Rectal smooth muscle tissue (tissue), 1 donor: ENCODE results near the gene YRDC.

Experiments
- H3K27ac ChIP-seq: one replicate; pipeline ENCODE4 v1.7.0; 2013; ENCODE audit warnings: low read depth, low read length, inconsistent platforms
- H3K27me3 ChIP-seq: one replicate; pipeline ENCODE4 v1.7.0; 2013; ENCODE audit warnings: low read length; ENCODE audit not compliant: control insufficient read depth, insufficient read depth
- H3K36me3 ChIP-seq: one replicate; pipeline ENCODE4 v1.7.0; 2013; ENCODE audit warnings: low read length; ENCODE audit not compliant: control insufficient read depth, insufficient read depth
- H3K4me1 ChIP-seq: one replicate; pipeline ENCODE4 v1.7.0; 2013; ENCODE audit warnings: low read length; ENCODE audit not compliant: control insufficient read depth, insufficient read depth
- H3K4me3 ChIP-seq: one replicate; pipeline ENCODE4 v1.7.0; 2013; ENCODE audit warnings: low read length
- H3K9ac ChIP-seq: one replicate; pipeline ENCODE4 v1.7.0; 2013; ENCODE audit warnings: low read length

Gene YRDC

DNA sequence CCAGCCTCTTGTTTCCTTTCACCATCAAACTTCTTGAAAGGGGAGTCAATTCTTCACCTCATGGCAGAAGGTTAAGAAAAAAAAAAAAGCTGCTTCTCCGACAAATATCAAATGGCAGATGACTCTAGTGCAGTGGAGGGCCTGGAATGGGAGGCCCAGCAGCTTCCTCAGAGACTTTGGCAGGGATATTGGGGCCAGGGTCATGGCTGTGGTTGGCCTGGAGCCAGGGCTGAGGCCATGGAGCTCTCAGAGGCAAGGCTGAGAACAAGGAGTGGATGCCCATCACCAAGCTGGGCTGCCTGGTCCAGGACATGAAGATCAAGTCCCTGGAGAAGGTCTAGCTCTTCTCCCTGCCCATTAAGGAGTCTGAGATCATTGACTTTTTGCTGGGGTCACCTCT, 32.7 kb upstream of the YRDC start:
- Histone ChIP-seq H3K27ac (no peak overlapping the region), H3K4me3 (no peak overlapping the region), H3K36me3 (peaks cover 17% of the 10 kb centered on the region), H3K4me1 (no peaks in the 10 kb centered on the region), H3K9ac (no peak overlapping the region), H3K27me3 (no peaks in the 10 kb centered on the region)

- H3K4me1 ChIP-seq, result no peaks in the 10 kb centered on the region
- peaks cover 24% of the 10 kb centered on the region for H3K36me3 ChIP-seq
- H3K27ac ChIP-seq, result no peak overlapping the region
- no peak overlapping the region for H3K9ac ChIP-seq
- no peak overlapping the region for H3K4me3 ChIP-seq
- no peaks in the 10 kb centered on the region for H3K27me3 ChIP-seq
Measured at GRCh38 chr1:37839676-37840075, 31.7 kb upstream of the YRDC start.

DNA sequence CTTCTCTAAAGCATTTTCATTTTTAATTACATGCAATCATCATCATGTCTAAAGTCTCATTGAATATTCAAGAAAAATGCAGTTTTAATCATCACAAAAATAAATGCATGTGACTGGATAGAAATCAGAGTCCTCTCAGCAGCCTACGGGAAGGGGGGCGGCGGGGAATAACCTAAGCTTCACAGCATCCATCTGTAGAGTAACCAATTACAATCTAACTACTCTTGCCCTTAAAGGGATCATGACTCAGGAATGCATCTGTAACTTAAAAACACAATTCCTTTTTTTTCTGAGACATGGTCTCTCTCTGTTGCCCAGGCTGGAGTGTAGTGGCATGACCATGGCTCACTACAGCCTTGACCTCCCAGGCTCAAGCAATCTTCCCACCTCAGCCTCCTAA, 28.8 kb upstream of the YRDC start:
- Histone ChIP-seq H3K27ac (no peak overlapping the region), H3K4me3 (no peak overlapping the region), H3K9ac (no peak overlapping the region), H3K36me3 (peaks cover 39% of the 10 kb centered on the region), H3K27me3 (no peaks in the 10 kb centered on the region), H3K4me1 (no peaks in the 10 kb centered on the region)

DNA sequence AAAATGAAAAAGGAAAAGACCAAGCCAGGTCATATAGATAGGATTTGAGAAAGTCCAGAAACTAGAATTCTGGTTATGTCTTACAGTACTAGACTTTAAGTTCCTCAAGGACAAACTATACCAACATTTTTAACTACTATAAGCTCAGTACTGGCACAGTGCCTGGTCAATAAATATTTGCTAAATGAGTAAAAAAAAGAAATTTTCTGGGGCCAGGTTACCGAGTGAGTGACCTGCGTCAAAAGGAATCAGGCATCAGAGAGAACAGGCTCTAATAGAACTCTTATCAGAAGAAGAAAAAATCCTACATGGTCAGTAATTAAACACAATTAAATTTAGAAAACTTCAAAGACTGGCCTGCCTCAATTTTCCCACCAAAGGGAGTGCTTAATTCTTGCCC, 23.8 kb upstream of the YRDC start:
- no peak overlapping the region for H3K27ac ChIP-seq
- no peaks in the 10 kb centered on the region for H3K4me1 ChIP-seq
- no peak overlapping the region for H3K4me3 ChIP-seq
- H3K36me3 ChIP-seq, result peaks cover 29% of the 10 kb centered on the region
- no peaks in the 10 kb centered on the region for H3K27me3 ChIP-seq
- no peak overlapping the region for H3K9ac ChIP-seq

DNA sequence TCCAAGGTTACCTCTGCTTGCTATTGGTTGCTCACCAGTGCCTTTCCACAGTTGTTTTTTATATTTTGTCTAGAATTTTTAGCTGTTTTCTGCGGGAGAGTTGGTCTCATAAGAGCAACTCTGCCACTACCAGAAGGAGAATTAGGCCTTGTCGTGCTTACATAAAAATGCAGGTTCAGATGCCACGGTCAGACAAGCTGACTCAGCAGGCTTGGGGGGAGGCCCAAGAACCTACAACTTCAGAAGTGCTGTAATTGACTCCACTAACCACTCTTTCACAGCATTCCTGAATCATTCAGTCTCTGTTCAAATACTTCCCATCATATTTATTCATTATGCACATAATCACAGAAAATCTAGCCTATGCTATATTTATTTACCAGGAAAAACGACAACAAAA, 23.1 kb upstream of the YRDC start:
- no peaks in the 10 kb centered on the region for H3K27me3 ChIP-seq
- H3K4me3 ChIP-seq, result no peak overlapping the region
- H3K4me1 ChIP-seq, result no peaks in the 10 kb centered on the region
- no peak overlapping the region for H3K27ac ChIP-seq
- H3K9ac ChIP-seq, result no peak overlapping the region
- peaks cover 26% of the 10 kb centered on the region for H3K36me3 ChIP-seq

DNA sequence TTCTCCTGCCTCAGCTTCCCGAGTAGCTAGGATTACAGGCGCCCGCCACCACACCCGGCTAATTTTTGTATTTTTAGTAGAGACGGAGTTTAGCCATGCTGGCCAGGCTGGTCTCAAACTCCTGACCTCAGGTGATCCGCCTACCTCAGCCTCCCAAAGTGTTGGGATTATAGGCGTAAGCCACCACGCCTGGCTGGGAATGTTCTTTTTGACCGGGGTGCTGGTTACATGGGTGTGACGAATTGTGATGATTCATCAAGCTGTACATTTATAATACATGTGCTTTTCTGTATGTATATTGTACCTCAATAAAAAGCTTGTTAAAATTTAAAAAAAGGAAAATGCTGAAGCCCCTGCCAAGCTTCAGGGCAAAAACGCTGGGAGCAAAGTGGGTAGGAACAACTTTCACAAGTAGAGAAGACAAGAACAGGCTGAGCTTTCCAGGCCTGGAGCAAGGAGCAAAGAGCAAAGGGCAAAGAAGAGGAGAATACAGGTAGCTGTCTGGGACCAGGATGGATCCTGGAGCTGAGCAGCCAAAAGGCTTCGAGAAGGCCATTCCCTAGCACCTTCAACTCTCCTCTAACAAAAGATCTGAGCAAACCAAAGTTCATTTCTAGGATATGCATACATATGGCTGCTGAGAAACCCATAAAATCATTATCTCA, 20.5 kb upstream of the YRDC start:
- H3K36me3 ChIP-seq, result peaks cover 15% of the 10 kb centered on the region
- no peaks in the 10 kb centered on the region for H3K4me1 ChIP-seq
- H3K27me3 ChIP-seq, result no peaks in the 10 kb centered on the region
- H3K4me3 ChIP-seq, result no peak overlapping the region
- no peak overlapping the region for H3K27ac ChIP-seq
- H3K9ac ChIP-seq, result no peak overlapping the region

DNA sequence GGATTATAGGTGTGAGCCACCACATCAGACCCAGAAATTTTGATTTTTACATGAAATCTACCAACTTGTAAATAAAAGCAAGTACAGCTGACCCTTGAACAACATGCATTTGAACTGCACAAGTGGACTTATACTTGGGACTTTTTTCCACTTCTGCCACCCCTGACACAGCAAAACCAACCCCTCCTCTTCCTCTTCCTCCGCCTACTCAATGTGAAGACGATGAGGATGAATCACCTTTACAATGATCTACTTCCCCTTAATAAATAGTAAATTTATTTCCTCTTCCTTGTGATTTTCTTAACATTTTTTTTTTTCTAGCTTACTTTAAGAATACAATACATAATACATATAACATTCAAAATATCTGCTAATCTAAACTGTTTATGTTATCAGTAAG, 17.5 kb upstream of the YRDC start:
- Histone ChIP-seq H3K4me1 (no peaks in the 10 kb centered on the region), H3K9ac (no peak overlapping the region), H3K27ac (no peak overlapping the region), H3K4me3 (no peak overlapping the region), H3K36me3 (peaks cover 18% of the 10 kb centered on the region), H3K27me3 (no peaks in the 10 kb centered on the region)

DNA sequence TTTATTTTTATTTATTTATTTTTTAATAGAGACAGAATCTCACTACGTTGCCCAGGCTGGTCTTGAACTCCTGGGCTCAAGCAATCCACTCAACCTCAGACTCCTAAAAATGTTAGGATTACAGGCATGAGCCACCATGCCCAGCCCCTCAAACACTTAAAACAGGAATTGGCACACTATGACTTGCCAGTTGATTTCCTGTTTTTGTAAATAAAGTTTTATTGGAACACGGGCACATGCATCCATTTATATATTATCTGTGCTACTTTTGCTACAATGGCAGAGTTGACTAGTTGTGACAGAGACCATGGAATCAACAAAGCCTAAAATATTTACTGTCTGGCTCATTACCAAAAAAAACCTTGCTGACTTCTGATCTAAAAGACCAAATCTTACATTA, 16.0 kb upstream of the YRDC start:
- Histone ChIP-seq H3K27me3 (no peaks in the 10 kb centered on the region), H3K36me3 (peaks cover 23% of the 10 kb centered on the region), H3K4me3 (no peak overlapping the region), H3K9ac (no peak overlapping the region), H3K4me1 (no peaks in the 10 kb centered on the region), H3K27ac (no peak overlapping the region)

GRCh38 chr1:37822906-37823815, 15.2 kb upstream of the YRDC start:
- peaks cover 23% of the 10 kb centered on the region for H3K36me3 ChIP-seq
- H3K4me1 ChIP-seq, result no peaks in the 10 kb centered on the region
- H3K27ac ChIP-seq, result no peak overlapping the region
- no peak overlapping the region for H3K4me3 ChIP-seq
- H3K9ac ChIP-seq, result no peak overlapping the region
- H3K27me3 ChIP-seq, result no peaks in the 10 kb centered on the region

GRCh38 chr1:37821481-37821880, 13.5 kb upstream of the YRDC start:
- H3K36me3 ChIP-seq, result peaks cover 25% of the 10 kb centered on the region
- H3K4me1 ChIP-seq, result peaks cover 2% of the 10 kb centered on the region

DNA sequence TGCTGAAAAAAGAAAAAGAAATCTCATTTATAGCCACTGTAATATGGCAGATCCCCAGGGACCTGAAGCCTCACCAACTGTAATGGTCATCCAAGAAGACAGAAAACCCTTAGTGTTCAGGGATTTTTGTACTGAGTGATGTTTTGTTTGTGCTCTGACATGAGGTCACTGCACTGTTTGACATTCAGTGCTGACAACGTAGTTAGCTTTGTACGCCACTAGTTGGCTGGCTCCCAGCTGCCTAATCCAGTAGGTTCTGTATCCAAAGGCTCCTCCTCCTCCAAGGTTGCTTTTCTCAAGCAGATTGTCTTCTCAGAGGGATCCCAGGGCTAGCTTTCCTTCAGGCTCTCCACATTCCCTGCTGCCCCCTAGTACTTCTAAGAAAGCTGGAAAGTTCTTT, 9.5 kb upstream of the YRDC start:
- H3K4me3 ChIP-seq, result no peak overlapping the region
- peaks cover 25% of the 10 kb centered on the region for H3K36me3 ChIP-seq
- no peaks in the 10 kb centered on the region for H3K27me3 ChIP-seq
- H3K27ac ChIP-seq, result no peak overlapping the region
- H3K4me1 ChIP-seq, result peaks cover 2% of the 10 kb centered on the region
- H3K9ac ChIP-seq, result no peak overlapping the region

More at GRCh38 chr1:37821481-37821880, 13.5 kb upstream of the YRDC start:
- Histone ChIP-seq H3K4me3 (no peak overlapping the region), H3K27ac (no peak overlapping the region), H3K9ac (no peak overlapping the region), H3K27me3 (no peaks in the 10 kb centered on the region)

- Histone ChIP-seq H3K36me3 (peaks cover 12% of the 10 kb centered on the region), H3K9ac (no peak overlapping the region), H3K27me3 (no peaks in the 10 kb centered on the region), H3K4me3 (no peak overlapping the region), H3K27ac (no peak overlapping the region), H3K4me1 (peaks cover 4% of the 10 kb centered on the region)
Measured at GRCh38 chr1:37814252-37814651, 6.2 kb upstream of the YRDC start.
